Naive thymus-derived CD8-positive, alpha-beta T cell (primary cell): Measurements from ENCODE around the gene GCKR. TPM values are rescaled to one million over a fixed set of nuclear protein-coding genes. Genes with fewer than 3 reads are reported as not detected.
"Not testable (repeated sequence)": the region's sequence is repeated elsewhere in the genome, so short reads cannot be mapped to it uniquely, and the experiment has no call there.

Experiments
- ATAC-seq, 2 donors: fragments of 150-1000 bp; cut with Tn5 transposase in 1 of 2; sonication (Bioruptor Pico), chemical (Tn5 transposase) in 1 of 2; 1 replicate in 1 of 2; 2 replicates in 1 of 2; pipeline ENCODE4 v1.10.0; 2021; ENCODE audit warnings: mild to moderate bottlenecking in 2 of 2, moderate library complexity in 2 of 2
- POLR2A ChIA-PET: fragments of 350-600 bp; sonication (Branson Sonifier 250); formaldehyde crosslinking; loops from one replicate; lab custom pipeline; 2021; ENCODE audit warnings: antibody characterized with exemption; lab: Charles Lee
- DNase-seq, 10 donors: peaks; one replicate each; pipeline versions ENCODE4 v3.0.0 to v3.0.0-alpha.2; 2020 to 2022
- H3K27ac Mint-ChIP-seq, 10 donors: one replicate each; pipeline ENCODE4 v1.8.0; 2020 to 2022; ENCODE audit warnings: mild to moderate bottlenecking in 10 of 10, mixed read lengths in 10 of 10, moderate library complexity in 4 of 10, inconsistent platforms in 1 of 10
- H3K27me3 Mint-ChIP-seq, 5 donors: one replicate each; pipeline ENCODE4 v1.8.0; 2021 to 2022; ENCODE audit warnings: mixed read lengths in 5 of 5
- H3K36me3 Mint-ChIP-seq, 3 donors: one replicate each; pipeline ENCODE4 v1.8.0; 2020 to 2022; ENCODE audit warnings: mixed read lengths in 3 of 3, mild to moderate bottlenecking in 2 of 3, inconsistent platforms in 1 of 3
- H3K4me1 Mint-ChIP-seq, 4 donors: one replicate each; pipeline ENCODE4 v1.8.0; 2021 to 2022; ENCODE audit warnings: mixed read lengths in 4 of 4
- H3K4me3 Mint-ChIP-seq, 10 donors: one replicate each; pipeline ENCODE4 v1.8.0; 2020 to 2022; ENCODE audit warnings: mild to moderate bottlenecking in 10 of 10, mixed read lengths in 10 of 10, moderate library complexity in 6 of 10, inconsistent platforms in 1 of 10
- H3K9me3 Mint-ChIP-seq, 9 donors: one replicate each; pipeline ENCODE4 v1.8.0; 2020 to 2022; ENCODE audit warnings: mixed read lengths in 9 of 9, mild to moderate bottlenecking in 3 of 9, inconsistent platforms in 1 of 9, moderate library complexity in 1 of 9
- polyA plus RNA-seq, 3 donors: library from polyadenylated mRNA; unstranded; fragments of 300-500 nt; fragmentation: Illumina TruSeq; gene quantifications; one replicate each; pipeline ENCODE4 v1.2.3, GENCODE V29; 2021
- total RNA-seq, 8 experiments: library from RNA in 2 of 8; stranded (reverse) in 2 of 8; gene quantifications; one replicate each; pipeline ENCODE4 v1.2.3 and lab custom pipeline; 2021 to 2026

Gene GCKR
- total and polyA plus RNA-seq, 5 experiments from 2014 or later = not detected

DNA sequence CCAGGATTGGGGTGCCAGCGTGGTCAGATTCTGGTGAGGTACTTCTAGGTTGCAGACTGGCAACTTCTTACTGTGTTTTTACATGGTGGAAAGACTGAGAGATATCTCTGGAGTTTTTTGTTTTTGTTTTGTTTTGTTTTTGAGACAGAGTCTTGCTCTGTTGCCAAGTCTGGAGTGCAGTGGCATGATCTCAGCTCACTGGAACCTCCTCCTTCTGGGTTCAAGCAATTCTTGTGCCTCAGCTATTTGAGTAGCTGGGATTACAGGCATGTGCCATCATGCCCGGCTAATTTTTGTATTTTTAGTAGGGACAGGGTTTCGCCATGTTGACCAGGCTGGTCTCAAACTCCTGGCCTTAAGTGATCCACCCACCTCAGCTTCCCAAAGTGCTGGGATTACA is 57.8 kb downstream of the GCKR start:
- H3K27ac Mint-ChIP-seq, H3K9me3 Mint-ChIP-seq, H3K36me3 Mint-ChIP-seq, H3K4me3 Mint-ChIP-seq, H3K4me1 Mint-ChIP-seq, DNase-seq, ATAC-seq, POLR2A ChIA-PET: not testable (repeated sequence)
- peaks cover 0 to 15% (median 3%) of the 10 kb centered on the region in 5 donors for H3K27me3 Mint-ChIP-seq

DNA sequence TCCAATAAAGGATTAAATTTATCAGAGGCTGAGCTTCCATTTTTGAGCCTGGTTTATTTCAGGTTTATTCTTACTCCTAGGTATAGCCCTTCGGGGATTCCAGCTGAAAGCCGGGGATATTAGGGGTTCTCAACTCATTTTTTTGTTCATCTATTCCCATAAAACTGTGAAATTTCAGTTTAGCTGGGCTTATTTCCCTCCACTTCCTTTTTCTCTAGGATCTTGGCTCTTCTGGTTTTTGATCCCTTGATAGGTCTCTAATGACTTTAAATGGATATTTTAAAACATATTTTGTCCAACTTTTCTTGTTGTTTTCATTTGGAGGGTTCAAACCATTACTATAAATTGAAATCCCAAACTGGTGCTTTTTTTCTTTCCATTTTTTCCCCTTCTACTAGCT is 62.6 kb downstream of the GCKR start:
- POLR2A ChIA-PET = no interaction called here
- peaks cover 6 to 17% (median 13%) of the 10 kb centered on the region in 5 donors for H3K27me3 Mint-ChIP-seq
- DNase-seq (no peak), ATAC-seq (no peak)
- no peaks in the 10 kb centered on the region for H3K4me1 Mint-ChIP-seq
- peaks cover 0 to 2% (median 0%) of the 10 kb centered on the region in 3 donors for H3K36me3 Mint-ChIP-seq
- H3K4me3 Mint-ChIP-seq = no peak overlapping the region
- no peaks in the 10 kb centered on the region for H3K9me3 Mint-ChIP-seq
- no peak overlapping the region for H3K27ac Mint-ChIP-seq

GRCh38 chr2:27561060-27561459 is 64.4 kb downstream of the GCKR start:
- ATAC-seq (no peak), DNase-seq (no peak)
- Mint-ChIP-seq H3K27ac (no peak overlapping the region), H3K4me3 (no peak overlapping the region), H3K36me3 (peaks cover 0 to 2% (median 0%) of the 10 kb centered on the region in 3 donors), H3K9me3 (peaks cover 0 to under 1% (median 0%) of the 10 kb centered on the region in 9 donors), H3K27me3 (peaks cover 10 to 33% (median 22%) of the 10 kb centered on the region in 5 donors), H3K4me1 (no peaks in the 10 kb centered on the region)
- POLR2A ChIA-PET = no interaction called here

GRCh38 chr2:27566628-27567027 is 70.0 kb downstream of the GCKR start:
- peaks cover 0 to 12% (median 4%) of the 10 kb centered on the region in 3 donors for H3K36me3 Mint-ChIP-seq
- DNase-seq (no peak), ATAC-seq (no peak)
- peaks cover 0 to 12% (median 3%) of the 10 kb centered on the region in 9 donors for H3K9me3 Mint-ChIP-seq
- POLR2A ChIA-PET = no interaction called here
- H3K27ac Mint-ChIP-seq = no peak overlapping the region
- H3K4me1 Mint-ChIP-seq = no peaks in the 10 kb centered on the region
- no peak overlapping the region for H3K4me3 Mint-ChIP-seq
- H3K27me3 Mint-ChIP-seq = peaks cover 10 to 42% (median 35%) of the 10 kb centered on the region in 5 donors

DNA sequence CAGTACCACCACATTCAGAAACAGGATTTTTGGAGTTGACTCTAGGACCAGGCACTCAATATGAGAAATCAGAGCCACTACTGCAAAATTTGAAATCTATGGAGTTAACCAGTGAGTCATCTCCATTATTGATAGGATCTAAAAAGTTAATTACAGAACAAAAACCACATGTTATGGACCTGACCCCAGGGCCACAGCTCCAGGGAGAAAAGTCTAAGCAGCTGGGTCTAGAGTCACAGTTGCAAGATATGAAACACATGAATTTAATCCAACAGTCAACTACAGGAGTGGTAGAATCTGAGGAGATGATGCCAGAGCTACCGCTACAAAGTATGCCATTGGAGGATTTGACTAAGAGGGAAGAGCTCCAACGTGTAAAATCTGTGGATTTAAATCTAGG is 72.8 kb downstream of the GCKR start:
- no peak for ATAC-seq
- H3K9me3 Mint-ChIP-seq = peaks cover 0 to 27% (median 10%) of the 10 kb centered on the region in 9 donors
- H3K4me3 Mint-ChIP-seq = no peak overlapping the region
- POLR2A ChIA-PET = no interaction called here
- no peak overlapping the region for H3K27ac Mint-ChIP-seq
- DNase-seq = no peak
- peaks cover 0 to 15% (median 9%) of the 10 kb centered on the region in 3 donors for H3K36me3 Mint-ChIP-seq
- H3K4me1 Mint-ChIP-seq = peaks cover 0 to 3% (median 0%) of the 10 kb centered on the region in 4 donors
- peaks cover 10 to 39% (median 27%) of the 10 kb centered on the region in 5 donors for H3K27me3 Mint-ChIP-seq

DNA sequence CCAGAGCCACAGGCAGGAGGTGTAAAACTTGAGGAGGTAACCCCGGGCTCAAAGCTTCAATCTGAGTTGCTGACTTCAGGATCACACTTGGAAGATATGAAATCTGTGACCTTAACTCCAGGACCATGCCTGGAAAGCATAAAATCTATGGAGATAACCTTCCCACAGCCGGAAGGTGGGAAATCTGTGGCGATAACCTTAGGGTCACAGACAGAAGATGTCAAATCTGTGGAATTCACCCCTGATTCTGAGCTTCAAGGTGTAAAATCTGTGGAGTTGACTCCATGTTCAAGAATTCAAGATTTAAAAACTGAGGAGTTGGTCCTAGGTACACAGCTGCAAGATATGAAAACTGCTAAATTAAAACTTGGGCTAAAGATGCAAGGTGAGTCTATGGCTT is 74.6 kb downstream of the GCKR start:
- Mint-ChIP-seq H3K4me1 (peaks cover 0 to 3% (median 0%) of the 10 kb centered on the region in 4 donors), H3K36me3 (peaks cover 0 to 23% (median 16%) of the 10 kb centered on the region in 3 donors), H3K27me3 (peaks cover 5 to 30% (median 14%) of the 10 kb centered on the region in 5 donors), H3K9me3 (peaks cover 0 to 40% (median 10%) of the 10 kb centered on the region in 9 donors), H3K4me3 (no peak overlapping the region), H3K27ac (no peak overlapping the region)
- ATAC-seq (no peak), DNase-seq (no peak)
- POLR2A ChIA-PET = no interaction called here

- peaks cover 0 to 23% (median 16%) of the 10 kb centered on the region in 3 donors for H3K36me3 Mint-ChIP-seq
- H3K27me3 Mint-ChIP-seq = peaks cover 3 to 26% (median 9%) of the 10 kb centered on the region in 5 donors
- H3K9me3 Mint-ChIP-seq = peaks cover 0 to 45% (median 10%) of the 10 kb centered on the region in 9 donors
- DNase-seq (no peak), ATAC-seq (no peak)
- peaks cover 0 to 3% (median 0%) of the 10 kb centered on the region in 4 donors for H3K4me1 Mint-ChIP-seq
- POLR2A ChIA-PET = no interaction called here
- H3K4me3 Mint-ChIP-seq = no peak overlapping the region
- H3K27ac Mint-ChIP-seq = no peak overlapping the region
Observed at GRCh38 chr2:27571681-27572080, 75.0 kb downstream of the GCKR start.

- no peak overlapping the region for H3K4me3 Mint-ChIP-seq
- H3K36me3 Mint-ChIP-seq = peaks cover 0 to 27% (median 16%) of the 10 kb centered on the region in 3 donors
- no peak overlapping the region for H3K27ac Mint-ChIP-seq
- peaks cover 3 to 52% (median 11%) of the 10 kb centered on the region in 9 donors for H3K9me3 Mint-ChIP-seq
- DNase-seq = peak in 1 of 10 donors; percentile 23
- peaks cover 0 to 3% (median 0%) of the 10 kb centered on the region in 4 donors for H3K4me1 Mint-ChIP-seq
- ATAC-seq = no peak
- POLR2A ChIA-PET = no interaction called here
- peaks cover 0 to 20% (median 5%) of the 10 kb centered on the region in 5 donors for H3K27me3 Mint-ChIP-seq
Observed at GRCh38 chr2:27572439-27572838, 75.8 kb downstream of the GCKR start.

DNA sequence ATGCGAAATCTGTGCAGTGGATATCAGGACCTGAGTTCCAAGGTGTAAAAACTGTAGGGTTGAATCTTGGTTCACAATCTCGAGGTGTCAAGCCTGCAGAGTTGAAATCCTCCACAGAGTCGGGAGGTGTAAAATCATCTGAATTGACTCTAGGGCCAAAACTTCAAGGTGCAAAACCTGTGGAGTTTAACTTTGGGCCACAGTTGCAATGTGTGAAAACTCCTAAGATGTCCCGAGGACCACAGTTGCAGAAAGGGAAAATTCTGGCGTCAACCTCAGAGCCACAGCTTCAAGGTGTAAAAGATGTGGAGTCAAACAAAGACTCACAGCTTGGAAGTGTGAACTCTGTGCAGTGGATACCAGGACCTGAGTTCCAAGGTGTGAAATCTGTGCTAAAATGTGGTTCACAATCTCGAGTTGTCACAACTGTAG is 76.4 kb downstream of the GCKR start:
- H3K27ac Mint-ChIP-seq = no peak overlapping the region
- peaks cover 0 to 15% (median 5%) of the 10 kb centered on the region in 5 donors for H3K27me3 Mint-ChIP-seq
- POLR2A ChIA-PET = no interaction called here
- DNase-seq (peak in 1 of 10 donors; percentile 27), ATAC-seq (no peak)
- peaks cover 0 to 3% (median 0%) of the 10 kb centered on the region in 4 donors for H3K4me1 Mint-ChIP-seq
- no peak overlapping the region for H3K4me3 Mint-ChIP-seq
- H3K9me3 Mint-ChIP-seq = peaks cover 8 to 58% (median 17%) of the 10 kb centered on the region in 9 donors
- H3K36me3 Mint-ChIP-seq = peaks cover 0 to 30% (median 16%) of the 10 kb centered on the region in 3 donors

Other genes with a start within 250 kb of the GCKR start
- gene SLC30A3, start 233.8 kb upstream of the GCKR start, total RNA-seq = not detected
- gene SLC30A3, start 233.8 kb upstream of the GCKR start, polyA plus RNA-seq = under 1 TPM in 1 of 3 donors, not detected in 2; 0.13 TPM
- gene DNAJC5G, start 221.4 kb upstream of the GCKR start, total RNA-seq = not detected
- not detected for gene DNAJC5G, start 221.4 kb upstream of the GCKR start, polyA plus RNA-seq
- under 1 TPM in 1 of 2 experiments, not detected in 1; 0.19 TPM for gene TRIM54, start 214.4 kb upstream of the GCKR start, total RNA-seq
- gene TRIM54, start 214.4 kb upstream of the GCKR start, polyA plus RNA-seq = not detected
- gene UCN, start 188.4 kb upstream of the GCKR start, total RNA-seq = 1 to 10 TPM; 5.9 to 6.9 TPM
- 1 to 10 TPM in 2 of 3 donors, under 1 TPM in 1; 0.54 to 1.3 (median 1.2) TPM for gene UCN, start 188.4 kb upstream of the GCKR start, polyA plus RNA-seq
- 100 to 1,000 TPM; 109 to 111 TPM for gene MPV17, start 173.7 kb upstream of the GCKR start, total RNA-seq
- gene MPV17, start 173.7 kb upstream of the GCKR start, polyA plus RNA-seq = 100 to 1,000 TPM; 110 to 135 (median 124) TPM
- 100 to 1,000 TPM in 1 of 2 experiments, 10 to 100 TPM in 1; 96.5 to 105 TPM for gene GTF3C2, start 140.1 kb upstream of the GCKR start, total RNA-seq
- 10 to 100 TPM; 26.2 to 46.1 (median 31.3) TPM for gene GTF3C2, start 140.1 kb upstream of the GCKR start, polyA plus RNA-seq
- gene EIF2B4, start 126.5 kb upstream of the GCKR start, total RNA-seq = 10 to 100 TPM; 54.9 to 55.5 TPM
- 10 to 100 TPM; 26.4 to 41.2 (median 30.0) TPM for gene EIF2B4, start 126.5 kb upstream of the GCKR start, polyA plus RNA-seq
- gene SNX17, start 126.2 kb upstream of the GCKR start, total RNA-seq = 100 to 1,000 TPM; 121 to 122 TPM
- gene SNX17, start 126.2 kb upstream of the GCKR start, polyA plus RNA-seq = 100 to 1,000 TPM; 200 to 217 (median 215) TPM
- 10 to 100 TPM; 18.6 to 18.8 TPM for gene ZNF513, start 116.1 kb upstream of the GCKR start, total RNA-seq
- 1 to 10 TPM; 2.0 to 6.0 (median 2.5) TPM for gene ZNF513, start 116.1 kb upstream of the GCKR start, polyA plus RNA-seq
- 10 to 100 TPM; 46.3 to 48.4 TPM for gene PPM1G, start 87.2 kb upstream of the GCKR start, total RNA-seq
- gene PPM1G, start 87.2 kb upstream of the GCKR start, polyA plus RNA-seq = 10 to 100 TPM; 57.1 to 85.2 (median 66.1) TPM
- 100 to 1,000 TPM; 118 TPM for gene NRBP1, start 68.2 kb upstream of the GCKR start, total RNA-seq
- 100 to 1,000 TPM in 1 of 3 donors, 10 to 100 TPM in 2; 73.4 to 107 (median 78.8) TPM for gene NRBP1, start 68.2 kb upstream of the GCKR start, polyA plus RNA-seq
- 10 to 100 TPM; 20.9 to 23.7 TPM for gene KRTCAP3, start 54.5 kb upstream of the GCKR start, total RNA-seq
- gene KRTCAP3, start 54.5 kb upstream of the GCKR start, polyA plus RNA-seq = 1 to 10 TPM; 3.1 to 3.9 (median 3.6) TPM
- 10 to 100 TPM; 32.2 to 40.6 TPM for gene IFT172, start 7.1 kb upstream of the GCKR start, total RNA-seq
- 1 to 10 TPM; 1.1 to 4.9 (median 3.4) TPM for gene IFT172, start 7.1 kb upstream of the GCKR start, polyA plus RNA-seq
- gene FNDC4, start 1.6 kb upstream of the GCKR start, total RNA-seq = not detected
- gene FNDC4, start 1.6 kb upstream of the GCKR start, polyA plus RNA-seq = under 1 TPM in 2 of 3 donors, not detected in 1; 0.09 to 0.15 TPM
- gene ZNF512, start 86.2 kb downstream of the GCKR start, total RNA-seq = 10 to 100 TPM; 68.1 to 73.5 TPM
- gene ZNF512, start 86.2 kb downstream of the GCKR start, polyA plus RNA-seq = 10 to 100 TPM; 35.3 to 58.9 (median 50.1) TPM
- gene CCDC121, start 132.2 kb downstream of the GCKR start, total RNA-seq = 1 to 10 TPM; 1.6 to 1.8 TPM
- gene CCDC121, start 132.2 kb downstream of the GCKR start, polyA plus RNA-seq = 1 to 10 TPM in 1 of 3 donors, under 1 TPM in 2; 0.38 to 1.8 (median 0.99) TPM
- gene GPN1, start 132.2 kb downstream of the GCKR start, total RNA-seq = 10 to 100 TPM; 26.4 to 27.1 TPM
- gene GPN1, start 132.2 kb downstream of the GCKR start, polyA plus RNA-seq = 10 to 100 TPM; 57.1 to 70.4 (median 61.3) TPM
- 10 to 100 TPM; 49.7 to 52.0 TPM for gene SUPT7L, start 166.8 kb downstream of the GCKR start, total RNA-seq
- 10 to 100 TPM; 17.0 to 23.3 (median 19.9) TPM for gene SUPT7L, start 166.8 kb downstream of the GCKR start, polyA plus RNA-seq
- 10 to 100 TPM; 27.4 to 28.5 TPM for gene SLC4A1AP, start 167.1 kb downstream of the GCKR start, total RNA-seq
- gene SLC4A1AP, start 167.1 kb downstream of the GCKR start, polyA plus RNA-seq = 10 to 100 TPM; 25.3 to 28.6 (median 27.6) TPM